Astrocyte (in vitro differentiated cells and primary cell): Measurements from ENCODE around the gene DNAAF5. TPM values are rescaled to one million over a fixed set of nuclear protein-coding genes. Genes with fewer than 3 reads are reported as not detected.

Experiments
- DNase-seq: peaks from one replicate; pipeline ENCODE4 v3.0.0-alpha.2; 2010; ENCODE audit warnings: low read depth
- FAIRE-seq: peaks from 2 replicates; lab custom pipeline; 2011; peaks lifted over from hg19 to GRCh38; lab: Jason Lieb, UNC
- H2AFZ ChIP-seq: 2 replicates; pipeline ENCODE4 v1.6.0; 2012; ENCODE audit warnings: low read depth, low read length, inconsistent platforms
- H3K27ac ChIP-seq: 2 replicates; pipeline ENCODE4 v1.5.1; 2011; ENCODE audit warnings: low read depth, low read length, inconsistent platforms
- H3K27me3 ChIP-seq: 2 replicates; pipeline ENCODE4 v1.6.0; 2011; ENCODE audit warnings: low read length, inconsistent platforms; ENCODE audit not compliant: insufficient read depth
- H3K36me3 ChIP-seq: 2 replicates; pipeline ENCODE4 v1.5.1; 2011; ENCODE audit warnings: low read length, inconsistent platforms; ENCODE audit not compliant: insufficient read depth
- H3K4me1 ChIP-seq: 2 replicates; pipeline ENCODE4 v1.5.1; 2011; ENCODE audit warnings: low read length, inconsistent platforms; ENCODE audit not compliant: insufficient read depth
- H3K4me2 ChIP-seq: 2 replicates; pipeline ENCODE4 v1.6.0; 2012; ENCODE audit warnings: low read length, inconsistent platforms
- H3K4me3 ChIP-seq: 2 replicates; pipeline ENCODE4 v1.5.1; 2011; ENCODE audit warnings: low read depth, mild to moderate bottlenecking, low read length, inconsistent platforms; ENCODE audit not compliant: insufficient read depth
- H3K79me2 ChIP-seq: 2 replicates; pipeline ENCODE4 v1.6.0; 2012; ENCODE audit warnings: mild to moderate bottlenecking, low read length, inconsistent platforms; ENCODE audit not compliant: insufficient read depth
- H3K9ac ChIP-seq: 2 replicates; pipeline ENCODE4 v1.6.0; 2012; ENCODE audit warnings: mild to moderate bottlenecking, low read length, inconsistent platforms
- H3K9me3 ChIP-seq: 2 replicates; pipeline ENCODE4 v1.5.1; 2012; ENCODE audit warnings: low read depth, mild to moderate bottlenecking, low read length, inconsistent platforms; ENCODE audit not compliant: insufficient read depth
- H4K20me1 ChIP-seq: 2 replicates; pipeline ENCODE4 v1.6.0; 2012; ENCODE audit warnings: low read length, inconsistent platforms; ENCODE audit not compliant: insufficient read depth
- H3K27ac Mint-ChIP-seq: one replicate; pipeline ENCODE4 v1.8.0; 2021; ENCODE audit warnings: mild to moderate bottlenecking, mixed read lengths; ENCODE audit not compliant: unreplicated experiment
- H3K27me3 Mint-ChIP-seq: one replicate; pipeline ENCODE4 v1.8.0; 2021; ENCODE audit warnings: low read depth, mixed read lengths; ENCODE audit not compliant: unreplicated experiment
- H3K36me3 Mint-ChIP-seq: one replicate; pipeline ENCODE4 v1.8.0; 2021; ENCODE audit warnings: low read depth, mixed read lengths; ENCODE audit not compliant: unreplicated experiment
- H3K4me1 Mint-ChIP-seq: one replicate; pipeline ENCODE4 v1.8.0; 2021; ENCODE audit warnings: low read depth, mixed read lengths; ENCODE audit not compliant: unreplicated experiment
- H3K4me3 Mint-ChIP-seq: one replicate; pipeline ENCODE4 v1.8.0; 2021; ENCODE audit warnings: mild to moderate bottlenecking, moderate library complexity, mixed read lengths; ENCODE audit not compliant: unreplicated experiment
- H3K9me3 Mint-ChIP-seq: one replicate; pipeline ENCODE4 v1.8.0; 2021; ENCODE audit warnings: mild to moderate bottlenecking, mixed read lengths; ENCODE audit not compliant: unreplicated experiment
- CTCF ChIP-seq: IDR thresholded peaks from 2 replicates; pipeline ENCODE4 v1.5.1; 2011; ENCODE audit warnings: low read depth, mild to moderate bottlenecking, inconsistent platforms, low read length, moderate library complexity; ENCODE audit not compliant: insufficient read depth
- EZH2 ChIP-seq: IDR thresholded peaks from 2 replicates; pipeline ENCODE4 v1.6.1; 2012; ENCODE audit warnings: mild to moderate bottlenecking, low read length, inconsistent platforms; ENCODE audit not compliant: insufficient read depth
- total RNA-seq: library from RNA; stranded (reverse); gene quantifications from 2 replicates; pipeline ENCODE4 v1.2.1, GENCODE V29; 2021

Gene DNAAF5
- total RNA-seq, 1 donor from 2014 or later, result 24.5 TPM

GRCh38 chr7:739983-740942 lies 13.8 kb downstream of the DNAAF5 start:
- Histone ChIP-seq H3K4me3 (no peak overlapping the region), H3K36me3 (peaks cover 3% of the 10 kb centered on the region), H3K79me2 (peaks cover 46% of the 10 kb centered on the region), H3K9ac (no peak overlapping the region), H3K4me2 (no peak overlapping the region), H3K27ac (no peak overlapping the region), H4K20me1 (peaks cover 37% of the 10 kb centered on the region), H2AFZ (no peak overlapping the region), H3K27me3 (no peaks in the 10 kb centered on the region), H3K4me1 (peaks cover 2% of the 10 kb centered on the region), H3K9me3 (peaks cover 1% of the 10 kb centered on the region)
- no peak overlapping the region for H3K4me3 Mint-ChIP-seq
- peaks cover 17% of the 10 kb centered on the region for H3K36me3 Mint-ChIP-seq
- TF ChIP-seq EZH2 (no peak), CTCF (no peak)
- H3K9me3 Mint-ChIP-seq, result no peaks in the 10 kb centered on the region
- peaks cover 8% of the 10 kb centered on the region for H3K4me1 Mint-ChIP-seq
- FAIRE-seq (no peak), DNase-seq (no peak)
- no peak overlapping the region for H3K27ac Mint-ChIP-seq
- no peaks in the 10 kb centered on the region for H3K27me3 Mint-ChIP-seq

GRCh38 chr7:741191-741671 lies 14.7 kb downstream of the DNAAF5 start:
- H3K27ac ChIP-seq, result no peak overlapping the region
- no peak overlapping the region for H3K4me2 ChIP-seq
- TF ChIP-seq CTCF, result no peak
- no peak for TF ChIP-seq EZH2
- FAIRE-seq, result no peak
- peaks cover 2% of the 10 kb centered on the region for H3K4me1 ChIP-seq
- H4K20me1 ChIP-seq, result peaks cover 31% of the 10 kb centered on the region
- H3K4me3 Mint-ChIP-seq, result no peak overlapping the region
- no peaks in the 10 kb centered on the region for H3K27me3 ChIP-seq
- no peak overlapping the region for H3K27ac Mint-ChIP-seq
- H3K4me1 Mint-ChIP-seq, result peaks cover 8% of the 10 kb centered on the region
- no peak for DNase-seq
- no peaks in the 10 kb centered on the region for H3K9me3 Mint-ChIP-seq
- no peak overlapping the region for H3K4me3 ChIP-seq
- no peaks in the 10 kb centered on the region for H3K27me3 Mint-ChIP-seq
- H2AFZ ChIP-seq, result no peak overlapping the region
- H3K9ac ChIP-seq, result no peak overlapping the region
- H3K36me3 Mint-ChIP-seq, result peaks cover 21% of the 10 kb centered on the region
- no peaks in the 10 kb centered on the region for H3K9me3 ChIP-seq
- H3K79me2 ChIP-seq, result peaks cover 36% of the 10 kb centered on the region
- H3K36me3 ChIP-seq, result peaks cover 7% of the 10 kb centered on the region

GRCh38 chr7:741850-742249 lies 15.4 kb downstream of the DNAAF5 start:
- Histone ChIP-seq H2AFZ (no peak overlapping the region), H3K27me3 (no peaks in the 10 kb centered on the region), H3K36me3 (peaks cover 7% of the 10 kb centered on the region), H3K9me3 (no peaks in the 10 kb centered on the region), H3K4me3 (no peak overlapping the region), H4K20me1 (peaks cover 30% of the 10 kb centered on the region), H3K4me1 (peaks cover 2% of the 10 kb centered on the region), H3K9ac (no peak overlapping the region), H3K27ac (no peak overlapping the region), H3K4me2 (no peak overlapping the region), H3K79me2 (peaks cover 34% of the 10 kb centered on the region)
- Mint-ChIP-seq H3K4me1 (peaks cover 8% of the 10 kb centered on the region), H3K36me3 (peaks cover 21% of the 10 kb centered on the region), H3K27ac (no peak overlapping the region), H3K9me3 (no peaks in the 10 kb centered on the region), H3K4me3 (no peak overlapping the region), H3K27me3 (no peaks in the 10 kb centered on the region)
- no peak for TF ChIP-seq CTCF
- FAIRE-seq (no peak), DNase-seq (no peak)
